MCF 10A (cell line): ENCODE data around the gene SNX11. TPM values are rescaled to one million over a fixed set of nuclear protein-coding genes. Genes with fewer than 3 reads are reported as not detected.

Experiments used
- BruUV-seq: library from RNA; stranded (reverse); fragments of 400-500 nt; replicated peaks from 2 replicates; lab custom pipeline; 2021; lab: Mats Ljungman, UMichigan
- CTCF ChIA-PET: fragments of 300-600 bp; sonication (Branson Sonifier 250); formaldehyde crosslinking; extraction: SDS; loops from one replicate; lab custom pipeline; 2021; ENCODE audit warnings: antibody characterized with exemption, inconsistent platforms; lab: Yijun Ruan, JAX
- POLR2A ChIA-PET: fragments of 300-600, 350-650 bp; sonication (Branson Sonifier 250); formaldehyde crosslinking; extraction: SDS; loops from one replicate; lab custom pipeline; 2020; ENCODE audit warnings: antibody characterized with exemption, inconsistent platforms; lab: Yijun Ruan, JAX
- DNase-seq: peaks from one replicate; pipeline ENCODE4 v3.0.0-alpha.2; 2018; ENCODE audit not compliant: unreplicated experiment
- H3K27ac Mint-ChIP-seq: one replicate; pipeline ENCODE4 v1.8.0; 2022; ENCODE audit warnings: mild to moderate bottlenecking, low read depth, mixed read lengths; ENCODE audit not compliant: unreplicated experiment
- H3K27me3 Mint-ChIP-seq: one replicate; pipeline ENCODE4 v1.8.0; 2022; ENCODE audit warnings: mixed read lengths; ENCODE audit not compliant: insufficient read depth, unreplicated experiment
- H3K36me3 Mint-ChIP-seq: one replicate; pipeline ENCODE4 v1.8.0; 2022; ENCODE audit warnings: mild to moderate bottlenecking, moderate library complexity, mixed read lengths; ENCODE audit not compliant: insufficient read depth, unreplicated experiment
- H3K4me1 Mint-ChIP-seq: one replicate; pipeline ENCODE4 v1.8.0; 2022; ENCODE audit warnings: mixed read lengths; ENCODE audit not compliant: insufficient read depth, unreplicated experiment
- H3K4me3 Mint-ChIP-seq: one replicate; pipeline ENCODE4 v1.8.0; 2022; ENCODE audit warnings: mild to moderate bottlenecking, moderate library complexity, mixed read lengths; ENCODE audit not compliant: unreplicated experiment
- H3K9me3 Mint-ChIP-seq: one replicate; pipeline ENCODE4 v1.8.0; 2022; ENCODE audit warnings: mixed read lengths; ENCODE audit not compliant: unreplicated experiment
- CTCF ChIP-seq: fragments of 200-600 bp; IDR thresholded peaks from one replicate; pipeline ENCODE4 v1.8.0; 2022; ENCODE audit warnings: antibody characterized with exemption, mild to moderate bottlenecking; ENCODE audit not compliant: unreplicated experiment
- intact Hi-C: fragments of 100-400 bp; cut with micrococcal nuclease; formaldehyde crosslinking; loops from 2 replicates; pipeline ENCODE4 v1.14.1; 2022
- total RNA-seq: library from RNA; stranded (reverse); gene quantifications from 2 replicates; pipeline ENCODE4 v1.2.3, GENCODE V29; 2022

Gene SNX11
- total RNA-seq, 1 experiment from 2014 or later = 24.2 TPM

DNA sequence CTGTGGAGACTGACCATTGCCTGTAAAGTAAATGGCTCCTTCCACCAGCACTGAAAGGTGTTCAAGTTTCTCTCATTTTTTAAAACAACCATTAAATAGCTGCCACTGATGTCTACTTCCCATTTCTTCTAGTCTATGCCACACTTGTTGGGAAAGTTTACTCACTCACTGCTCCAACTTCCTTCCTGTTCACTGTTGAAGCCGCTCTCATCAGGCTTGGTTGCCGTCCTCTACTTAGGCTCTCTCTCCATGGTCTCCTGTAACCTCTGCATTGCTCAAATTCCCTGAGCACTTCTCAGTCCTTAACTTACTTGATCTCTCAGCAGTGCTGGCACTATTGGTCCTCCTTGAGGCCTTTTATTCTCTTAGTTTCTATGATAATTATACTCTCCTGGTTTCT lies 32.4 kb downstream of the SNX11 start:
- Mint-ChIP-seq H3K27ac (no peak overlapping the region), H3K36me3 (no peaks in the 10 kb centered on the region), H3K4me1 (no peaks in the 10 kb centered on the region), H3K4me3 (no peak overlapping the region), H3K27me3 (peaks cover 48% of the 10 kb centered on the region), H3K9me3 (no peaks in the 10 kb centered on the region)
- intact Hi-C loops = no loop called here
- POLR2A ChIA-PET = no interaction called here
- CTCF ChIA-PET = interaction anchor here (1.1 kb wide), 1 partner anchor 11 kb away, joined by 3 read pairs; no protein-coding TSS in a partner anchor
- DNase-seq = no peak
- no TSS peak for BruUV-seq
- TF ChIP-seq CTCF = no peak

GRCh38 chr17:48143629-48144028 lies 36.1 kb downstream of the SNX11 start:
- ChIA-PET CTCF (interaction anchor here (0.6 to 1.0 kb wide), 2 partner anchors 70 to 717 kb away, joined by 3 to 4 read pairs; no protein-coding TSS in a partner anchor), POLR2A (no interaction called here)
- H3K27me3 Mint-ChIP-seq = peaks cover 78% of the 10 kb centered on the region
- H3K9me3 Mint-ChIP-seq = no peaks in the 10 kb centered on the region
- intact Hi-C loops = no loop called here
- no peaks in the 10 kb centered on the region for H3K4me1 Mint-ChIP-seq
- no peak for DNase-seq
- BruUV-seq = no TSS peak
- TF ChIP-seq CTCF = no peak
- H3K4me3 Mint-ChIP-seq = no peak overlapping the region
- H3K36me3 Mint-ChIP-seq = no peaks in the 10 kb centered on the region
- H3K27ac Mint-ChIP-seq = no peak overlapping the region

DNA sequence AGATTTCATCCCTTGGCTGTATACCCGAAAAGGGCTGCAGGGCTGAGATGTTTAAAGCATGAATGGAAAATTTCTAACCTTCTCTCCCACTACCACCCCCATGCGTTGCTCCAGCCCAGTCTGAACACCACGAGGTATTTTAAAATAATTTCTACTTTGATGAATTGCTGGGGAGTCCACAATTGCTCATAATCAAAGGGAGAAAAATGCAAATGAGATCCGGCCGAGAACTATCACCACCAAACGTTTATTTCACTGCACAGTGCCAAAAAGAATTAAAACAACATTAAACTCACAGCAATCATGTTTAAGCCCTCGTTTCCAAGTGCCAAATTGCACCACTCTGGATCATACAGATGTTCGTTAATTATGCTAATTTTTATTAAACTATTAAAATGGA lies 36.7 kb downstream of the SNX11 start:
- TF ChIP-seq CTCF = no peak
- BruUV-seq = no TSS peak
- Mint-ChIP-seq H3K27ac (no peak overlapping the region), H3K27me3 (peaks cover 84% of the 10 kb centered on the region), H3K9me3 (no peaks in the 10 kb centered on the region), H3K4me3 (no peak overlapping the region), H3K4me1 (no peaks in the 10 kb centered on the region), H3K36me3 (no peaks in the 10 kb centered on the region)
- POLR2A ChIA-PET = no interaction called here
- CTCF ChIA-PET = no interaction called here
- DNase-seq = no peak
- intact Hi-C loops = no loop called here

DNA sequence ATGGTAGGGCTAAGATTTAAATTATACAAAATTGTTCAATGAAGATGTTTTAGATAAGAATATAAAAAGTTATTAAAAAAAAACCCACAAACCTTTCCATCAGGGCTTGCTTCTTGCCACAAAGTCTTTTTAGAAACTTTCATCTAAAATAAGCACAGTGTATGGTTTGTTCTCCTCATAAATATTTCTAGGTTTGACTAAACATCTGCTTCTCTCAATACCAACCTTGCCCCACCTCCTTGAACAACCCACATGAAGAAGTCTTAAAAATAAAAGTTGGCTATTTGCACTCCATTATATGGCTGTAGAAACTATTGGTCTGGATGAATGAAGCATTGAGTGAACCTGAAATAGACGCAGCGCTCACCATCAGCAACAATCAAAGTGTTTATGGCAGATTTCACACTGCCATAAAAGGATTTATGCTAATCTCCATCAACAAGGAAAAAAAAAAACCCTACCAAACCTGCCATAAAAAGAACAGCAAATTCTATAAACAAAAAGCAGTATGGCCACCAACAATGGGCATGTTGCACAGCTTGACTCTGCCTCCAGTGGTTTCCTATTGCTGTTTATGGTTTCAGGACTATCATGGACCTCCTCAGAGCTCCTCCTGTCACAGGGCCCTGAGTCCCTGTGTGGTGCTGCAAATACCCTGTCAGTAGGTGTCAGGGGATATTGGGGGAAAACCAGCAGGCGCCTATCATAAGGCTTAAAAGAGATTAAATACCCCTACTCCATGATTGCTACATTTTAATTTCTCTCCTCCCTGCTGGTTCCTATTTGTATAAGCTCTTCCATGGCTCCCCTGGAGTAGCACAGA lies 37.6 kb downstream of the SNX11 start:
- BruUV-seq = no TSS peak
- Mint-ChIP-seq H3K27ac (no peak overlapping the region), H3K27me3 (peaks cover 84% of the 10 kb centered on the region), H3K4me3 (no peak overlapping the region), H3K4me1 (no peaks in the 10 kb centered on the region), H3K36me3 (no peaks in the 10 kb centered on the region), H3K9me3 (no peaks in the 10 kb centered on the region)
- ChIA-PET CTCF (interaction anchor here (0.7 kb wide), 1 partner anchor 22 kb away, joined by 4 read pairs; no protein-coding TSS in a partner anchor), POLR2A (no interaction called here)
- TF ChIP-seq CTCF = no peak
- no peak for DNase-seq
- intact Hi-C loops = no loop called here
